IPS-NIHi11 (cell line): ENCODE results near the gene GHRL.
"Not testable (repeated sequence)": the region's sequence is repeated elsewhere in the genome, so short reads cannot be mapped to it uniquely, and the experiment has no call there.

Source experiments
- DNase-seq: peaks from one replicate; pipeline ENCODE4 v3.0.0; 2012; ENCODE audit warnings: mixed read lengths, low spot score

The GHRL gene

GRCh38 chr3:10273702-10274305 lies 18.9 kb downstream of the GHRL start:
- no peak for DNase-seq

- no peak for DNase-seq
Measured at GRCh38 chr3:10272977-10273376, 19.8 kb downstream of the GHRL start.

GRCh38 chr3:10272476-10272875 lies 20.3 kb downstream of the GHRL start:
- DNase-seq = not testable (repeated sequence)

GRCh38 chr3:10269443-10269842 lies 23.3 kb downstream of the GHRL start:
- DNase-seq = no peak

- no peak for DNase-seq
Measured at GRCh38 chr3:10268930-10269329, 23.8 kb downstream of the GHRL start.

GRCh38 chr3:10268116-10268515 lies 24.6 kb downstream of the GHRL start:
- no peak for DNase-seq

- DNase-seq = not testable (repeated sequence)
Measured at GRCh38 chr3:10266936-10267335, 25.8 kb downstream of the GHRL start.

- no peak for DNase-seq
Measured at GRCh38 chr3:10265833-10266232, 26.9 kb downstream of the GHRL start.

- peak; percentile 93 for DNase-seq
Measured at GRCh38 chr3:10263646-10264363, 28.9 kb downstream of the GHRL start.

GRCh38 chr3:10262027-10262426 lies 30.7 kb downstream of the GHRL start:
- no peak for DNase-seq

- no peak for DNase-seq
Measured at GRCh38 chr3:10260211-10260701, 32.5 kb downstream of the GHRL start.

GRCh38 chr3:10259798-10260197 lies 32.9 kb downstream of the GHRL start:
- no peak for DNase-seq

GRCh38 chr3:10259036-10259435 lies 33.7 kb downstream of the GHRL start:
- DNase-seq = no peak

GRCh38 chr3:10255835-10256234 lies 36.9 kb downstream of the GHRL start:
- DNase-seq = no peak

GRCh38 chr3:10253731-10254130 lies 39.0 kb downstream of the GHRL start:
- DNase-seq = no peak

- no peak for DNase-seq
Measured at GRCh38 chr3:10251006-10251405, 41.7 kb downstream of the GHRL start.

GRCh38 chr3:10249833-10250232 lies 42.9 kb downstream of the GHRL start:
- no peak for DNase-seq

GRCh38 chr3:10248984-10249748 lies 43.6 kb downstream of the GHRL start:
- DNase-seq = peak; percentile 50

- peak; percentile 100 for DNase-seq
Measured at GRCh38 chr3:10248184-10248983, 44.4 kb downstream of the GHRL start, which contains the start of gene TATDN2. TSS of gene TATDN2 (plus strand) at chr3:10248459. CDS start at chr3:10249201, 742 bp downstream.

- no peak for DNase-seq
Measured at GRCh38 chr3:10247679-10248183, 45.0 kb downstream of the GHRL start.

- no peak for DNase-seq
Measured at GRCh38 chr3:10245081-10245712, 47.5 kb downstream of the GHRL start.
